Stimulated activated CD8-positive, alpha-beta memory T cell treated with anti-CD3 and anti-CD28 coated beads, Interleukin-12 subunit alpha, Interleukin-12 subunit beta, amount 100 ng/mL, for 1 hour (primary cell): ENCODE measurements around the gene CAPS2.

Source experiments
- DNase-seq: peaks from one replicate; pipeline ENCODE4 v3.0.0-alpha.2; 2020; ENCODE audit warnings: low read depth

The CAPS2 gene

GRCh38 chr12:75305412-75306332 is 24.5 kb downstream of the CAPS2 start:
- no peak for DNase-seq

- DNase-seq: no peak
Measured at GRCh38 chr12:75302781-75303180, 27.3 kb downstream of the CAPS2 start.

GRCh38 chr12:75302225-75302624 is 27.9 kb downstream of the CAPS2 start:
- no peak for DNase-seq

- DNase-seq: no peak
Measured at GRCh38 chr12:75294797-75295196, 35.3 kb downstream of the CAPS2 start.

- DNase-seq: no peak
Measured at GRCh38 chr12:75294336-75294735, 35.8 kb downstream of the CAPS2 start.

GRCh38 chr12:75291014-75291413 is 39.1 kb downstream of the CAPS2 start:
- no peak for DNase-seq

GRCh38 chr12:75289753-75290152 is 40.4 kb downstream of the CAPS2 start:
- DNase-seq: no peak

- no peak for DNase-seq
Measured at GRCh38 chr12:75288860-75289259, 41.3 kb downstream of the CAPS2 start.

GRCh38 chr12:75275702-75276101 is 54.4 kb downstream of the CAPS2 start:
- DNase-seq: no peak

GRCh38 chr12:75271576-75271975 is 58.5 kb downstream of the CAPS2 start:
- no peak for DNase-seq

GRCh38 chr12:75270157-75270556 is 60.0 kb downstream of the CAPS2 start:
- no peak for DNase-seq

- no peak for DNase-seq
Measured at GRCh38 chr12:75269209-75269608, 60.9 kb downstream of the CAPS2 start.

GRCh38 chr12:75260316-75260715 is 69.8 kb downstream of the CAPS2 start:
- no peak for DNase-seq

- DNase-seq: no peak
Measured at GRCh38 chr12:75259143-75259542, 71.0 kb downstream of the CAPS2 start.

GRCh38 chr12:75257510-75257909 is 72.6 kb downstream of the CAPS2 start:
- DNase-seq: no peak

- DNase-seq: no peak
Measured at GRCh38 chr12:75245108-75245507, 85.0 kb downstream of the CAPS2 start.

GRCh38 chr12:75239987-75240386 is 90.1 kb downstream of the CAPS2 start:
- no peak for DNase-seq

GRCh38 chr12:75236206-75236605 is 93.9 kb downstream of the CAPS2 start:
- no peak for DNase-seq

- DNase-seq: no peak
Measured at GRCh38 chr12:75227132-75227531, 103.0 kb downstream of the CAPS2 start.
